ENCODE measurements around the gene PABPN1L. TPM values are rescaled to one million over a fixed set of nuclear protein-coding genes. Genes with fewer than 3 reads are reported as not detected.

PABPN1L gene
- total RNA-seq, 2 donors from 2014 or later = not detected

GRCh38 chr16:88851616-88852015, 14.8 kb downstream of the PABPN1L start:
- Histone ChIP-seq H3K27me3 (no peaks in the 10 kb centered on the region), H3K4me1 (peaks cover 0 to 14% of the 10 kb centered on the region in 2 donors), H3K9me3 (no peaks in the 10 kb centered on the region), H3K36me3 (no peaks in the 10 kb centered on the region), H3K27ac (no peak overlapping the region), H3K4me3 (no peak overlapping the region)
- DNase-seq (ENCODE audit: low spot score) = no peak
- TF ChIP-seq, protein P1, sequence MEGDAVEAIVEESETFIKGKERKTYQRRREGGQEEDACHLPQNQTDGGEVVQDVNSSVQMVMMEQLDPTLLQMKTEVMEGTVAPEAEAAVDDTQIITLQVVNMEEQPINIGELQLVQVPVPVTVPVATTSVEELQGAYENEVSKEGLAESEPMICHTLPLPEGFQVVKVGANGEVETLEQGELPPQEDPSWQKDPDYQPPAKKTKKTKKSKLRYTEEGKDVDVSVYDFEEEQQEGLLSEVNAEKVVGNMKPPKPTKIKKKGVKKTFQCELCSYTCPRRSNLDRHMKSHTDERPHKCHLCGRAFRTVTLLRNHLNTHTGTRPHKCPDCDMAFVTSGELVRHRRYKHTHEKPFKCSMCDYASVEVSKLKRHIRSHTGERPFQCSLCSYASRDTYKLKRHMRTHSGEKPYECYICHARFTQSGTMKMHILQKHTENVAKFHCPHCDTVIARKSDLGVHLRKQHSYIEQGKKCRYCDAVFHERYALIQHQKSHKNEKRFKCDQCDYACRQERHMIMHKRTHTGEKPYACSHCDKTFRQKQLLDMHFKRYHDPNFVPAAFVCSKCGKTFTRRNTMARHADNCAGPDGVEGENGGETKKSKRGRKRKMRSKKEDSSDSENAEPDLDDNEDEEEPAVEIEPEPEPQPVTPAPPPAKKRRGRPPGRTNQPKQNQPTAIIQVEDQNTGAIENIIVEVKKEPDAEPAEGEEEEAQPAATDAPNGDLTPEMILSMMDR (IDR thresholded peaks at IDR 0.05) = no peak

DNA sequence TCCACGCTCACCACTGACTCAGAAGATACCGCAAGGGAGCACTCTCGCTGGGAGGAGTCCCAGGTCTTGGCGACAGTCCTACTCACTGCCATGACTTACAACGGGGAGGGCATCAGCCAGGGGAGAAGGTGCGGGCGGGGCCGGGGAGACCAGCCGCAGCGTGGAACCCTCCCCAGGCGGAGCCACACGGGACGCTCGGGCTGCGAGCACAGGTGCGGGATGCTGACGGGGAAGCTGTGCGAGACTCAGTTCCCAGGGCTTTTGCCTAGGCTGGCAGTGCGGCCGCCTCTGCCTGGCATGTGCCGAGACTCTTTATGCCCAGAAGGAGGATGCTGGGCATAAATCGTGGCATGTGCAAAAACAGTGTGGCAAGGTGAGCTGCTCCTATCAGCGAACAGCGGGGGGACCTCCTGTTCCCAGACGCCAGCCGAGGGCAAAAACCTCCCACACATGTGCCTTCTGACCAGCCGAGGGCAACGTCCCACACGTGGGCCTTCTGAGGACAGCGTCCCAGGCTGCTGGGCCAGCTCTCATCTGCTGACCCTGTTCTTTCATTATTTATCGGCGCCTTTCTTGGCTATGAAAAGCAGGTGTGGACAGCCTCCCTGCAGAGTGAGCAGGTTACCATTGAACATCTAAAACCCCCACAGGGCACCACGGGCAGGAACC, 15.8 kb downstream of the PABPN1L start:
- H3K36me3 ChIP-seq = no peaks in the 10 kb centered on the region
- TF ChIP-seq, protein P1 (IDR thresholded peaks at IDR 0.05) = no peak

GRCh38 chr16:88848557-88848956, 17.9 kb downstream of the PABPN1L start:
- Histone ChIP-seq H3K27me3 (no peaks in the 10 kb centered on the region), H3K36me3 (no peaks in the 10 kb centered on the region), H3K4me3 (no peak overlapping the region), H3K4me1 (no peaks in the 10 kb centered on the region), H3K9me3 (no peaks in the 10 kb centered on the region), H3K27ac (no peak overlapping the region)
- TF ChIP-seq, protein P1 (IDR thresholded peaks at IDR 0.05) = no peak
- DNase-seq (ENCODE audit: low spot score) = no peak

More for the DNA sequence above, 15.8 kb downstream of the PABPN1L start:
- Histone ChIP-seq H3K9me3 (no peaks in the 10 kb centered on the region), H3K27ac (no peak overlapping the region), H3K27me3 (no peaks in the 10 kb centered on the region), H3K4me3 (no peak overlapping the region), H3K4me1 (peaks cover 0 to 7% of the 10 kb centered on the region in 2 donors)
- DNase-seq (ENCODE audit: low spot score) = no peak

- no peaks in the 10 kb centered on the region for H3K4me1 ChIP-seq
- H3K9me3 ChIP-seq = no peaks in the 10 kb centered on the region
- no peaks in the 10 kb centered on the region for H3K27me3 ChIP-seq
- H3K36me3 ChIP-seq = no peaks in the 10 kb centered on the region
- H3K4me3 ChIP-seq = no peak overlapping the region
- H3K27ac ChIP-seq = no peak overlapping the region
- DNase-seq (ENCODE audit: low spot score) = no peak
- TF ChIP-seq, protein P1 (IDR thresholded peaks at IDR 0.05) = no peak
Observed at GRCh38 chr16:88847654-88848053, 18.8 kb downstream of the PABPN1L start.

DNA sequence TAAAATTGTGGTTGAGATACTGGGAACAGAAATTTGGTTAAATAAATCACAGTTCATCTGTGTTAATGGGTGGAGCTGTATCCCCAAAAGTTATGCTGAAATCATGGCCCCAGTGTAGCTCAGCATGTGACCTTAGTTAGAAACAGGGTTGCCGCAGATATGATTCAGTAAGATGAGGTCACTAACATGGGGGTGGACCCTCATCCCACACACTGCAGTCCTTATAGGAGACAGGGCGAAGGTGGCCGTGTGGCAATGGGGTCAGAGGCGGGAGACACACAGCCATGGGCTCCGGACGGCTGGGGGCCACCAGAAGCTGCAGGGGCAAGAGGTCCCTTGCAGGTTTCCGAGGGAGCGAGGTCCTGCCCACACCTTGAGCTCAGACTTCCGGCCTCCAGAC, 20.4 kb downstream of the PABPN1L start:
- Histone ChIP-seq H3K36me3 (peaks cover 12% of the 10 kb centered on the region), H3K4me3 (no peak overlapping the region), H3K9me3 (no peaks in the 10 kb centered on the region), H3K4me1 (no peaks in the 10 kb centered on the region), H3K27me3 (no peaks in the 10 kb centered on the region), H3K27ac (no peak overlapping the region)
- TF ChIP-seq, protein P1 (IDR thresholded peaks at IDR 0.05) = no peak
- no peak for DNase-seq (ENCODE audit: low spot score)
